CD4-positive, alpha-beta T cell treated with Interleukin-4 for 4 hours (primary cell): ENCODE data around the gene PTH2.

Source experiments
- DNase-seq: peaks from one replicate; pipeline ENCODE4 v3.0.0-alpha.2; 2020

Gene PTH2

GRCh38 chr19:49409441-49410029 is 13.7 kb downstream of the PTH2 start:
- peak; percentile 40 for DNase-seq

GRCh38 chr19:49408816-49409440 is 14.3 kb downstream of the PTH2 start:
- DNase-seq = no peak

GRCh38 chr19:49407482-49408015 is 15.7 kb downstream of the PTH2 start:
- DNase-seq = no peak

- DNase-seq = no peak
These were observed 16.2 kb downstream of the PTH2 start for GRCh38 chr19:49407079-49407478.

- no peak for DNase-seq
These were observed 19.6 kb downstream of the PTH2 start for GRCh38 chr19:49403404-49404187.

- DNase-seq = no peak
These were observed 23.2 kb downstream of the PTH2 start for GRCh38 chr19:49400029-49400428.

- no peak for DNase-seq
These were observed 24.3 kb downstream of the PTH2 start for GRCh38 chr19:49398931-49399330.

GRCh38 chr19:49398001-49398615 is 25.1 kb downstream of the PTH2 start:
- no peak for DNase-seq

- no peak for DNase-seq
These were observed 26.3 kb downstream of the PTH2 start for GRCh38 chr19:49396738-49397505.

- DNase-seq = no peak
These were observed 27.4 kb downstream of the PTH2 start for GRCh38 chr19:49395581-49396407.

- DNase-seq = no peak
These were observed 29.4 kb downstream of the PTH2 start for GRCh38 chr19:49393881-49394280.

- peak; percentile 82 for DNase-seq
These were observed 31.5 kb downstream of the PTH2 start for GRCh38 chr19:49391581-49392399.

GRCh38 chr19:49390929-49391359 is 32.3 kb downstream of the PTH2 start:
- no peak for DNase-seq

GRCh38 chr19:49390131-49390928 is 32.9 kb downstream of the PTH2 start:
- DNase-seq = no peak

- no peak for DNase-seq
These were observed 33.8 kb downstream of the PTH2 start for GRCh38 chr19:49389406-49389805.

GRCh38 chr19:49387936-49388372 is 35.3 kb downstream of the PTH2 start, which contains the start of gene KASH5:
KASH5 (plus strand) TSS chr19:49388249; CDS start chr19:49390884, 2,635 bp downstream.
- DNase-seq = peak; percentile 89

GRCh38 chr19:49383599-49383998 is 39.6 kb downstream of the PTH2 start:
- no peak for DNase-seq

- no peak for DNase-seq
These were observed 40.6 kb downstream of the PTH2 start for GRCh38 chr19:49382639-49383038.

GRCh38 chr19:49380391-49380790 is 42.9 kb downstream of the PTH2 start:
- no peak for DNase-seq

GRCh38 chr19:49378512-49378911 is 44.7 kb downstream of the PTH2 start:
- no peak for DNase-seq
